Measurements from ENCODE around the gene INPP5J.

DNA sequence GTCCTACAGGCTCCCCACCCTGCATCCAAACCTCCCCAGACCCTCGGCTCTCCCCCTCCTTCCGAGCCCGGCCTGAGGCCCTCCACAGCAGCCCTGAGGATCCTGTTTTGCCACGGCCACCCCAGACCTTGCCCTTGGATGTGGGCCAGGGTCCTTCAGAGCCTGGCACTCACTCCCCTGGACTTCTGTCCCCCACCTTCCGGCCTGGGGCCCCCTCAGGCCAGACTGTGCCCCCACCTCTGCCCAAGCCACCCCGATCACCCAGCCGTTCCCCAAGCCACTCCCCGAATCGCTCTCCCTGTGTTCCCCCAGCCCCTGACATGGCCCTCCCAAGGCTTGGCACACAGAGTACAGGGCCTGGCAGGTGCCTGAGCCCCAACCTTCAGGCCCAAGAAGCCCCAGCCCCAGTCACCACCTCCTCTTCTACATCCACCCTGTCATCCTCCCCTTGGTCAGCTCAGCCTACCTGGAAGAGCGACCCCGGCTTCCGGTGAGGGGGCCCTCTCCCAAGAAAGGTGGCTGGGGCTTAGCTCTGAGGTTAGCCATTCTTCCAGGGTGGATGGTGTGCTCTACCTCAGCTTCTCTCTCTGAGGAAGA is 2.9 kb downstream of the INPP5J start:
- TF ChIP-seq, protein P1, sequence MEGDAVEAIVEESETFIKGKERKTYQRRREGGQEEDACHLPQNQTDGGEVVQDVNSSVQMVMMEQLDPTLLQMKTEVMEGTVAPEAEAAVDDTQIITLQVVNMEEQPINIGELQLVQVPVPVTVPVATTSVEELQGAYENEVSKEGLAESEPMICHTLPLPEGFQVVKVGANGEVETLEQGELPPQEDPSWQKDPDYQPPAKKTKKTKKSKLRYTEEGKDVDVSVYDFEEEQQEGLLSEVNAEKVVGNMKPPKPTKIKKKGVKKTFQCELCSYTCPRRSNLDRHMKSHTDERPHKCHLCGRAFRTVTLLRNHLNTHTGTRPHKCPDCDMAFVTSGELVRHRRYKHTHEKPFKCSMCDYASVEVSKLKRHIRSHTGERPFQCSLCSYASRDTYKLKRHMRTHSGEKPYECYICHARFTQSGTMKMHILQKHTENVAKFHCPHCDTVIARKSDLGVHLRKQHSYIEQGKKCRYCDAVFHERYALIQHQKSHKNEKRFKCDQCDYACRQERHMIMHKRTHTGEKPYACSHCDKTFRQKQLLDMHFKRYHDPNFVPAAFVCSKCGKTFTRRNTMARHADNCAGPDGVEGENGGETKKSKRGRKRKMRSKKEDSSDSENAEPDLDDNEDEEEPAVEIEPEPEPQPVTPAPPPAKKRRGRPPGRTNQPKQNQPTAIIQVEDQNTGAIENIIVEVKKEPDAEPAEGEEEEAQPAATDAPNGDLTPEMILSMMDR (IDR thresholded peaks at IDR 0.05), result no peak
- TF ChIP-seq REST (IDR thresholded peaks at IDR 0.05; ENCODE audit: insufficient read depth in 1 of 2, low read depth in 2 of 2, low read length in 1 of 2) (no peak), POLR2AphosphoS5 (IDR thresholded peaks at IDR 0.05; ENCODE audit: low read depth, low read length) (no peak), SIN3A (IDR thresholded peaks at IDR 0.05; ENCODE audit: borderline replicate concordance, insufficient read depth, low read depth, low read length) (no peak)

Measured in Panc1 (cell line).